Endothelial cell of umbilical vein (primary cell): Measurements from ENCODE around the gene TCEA2. TPM values are rescaled to one million over a fixed set of nuclear protein-coding genes. Genes with fewer than 3 reads are reported as not detected.

Experiments used
- BruUV-seq: library from RNA; stranded (reverse); fragments of 400-500 nt; replicated peaks from 2 replicates; lab custom pipeline; 2021; lab: Mats Ljungman, UMichigan
- CTCF ChIA-PET: fragments of 300-600, 350-600 bp; sonication (Branson Sonifier 250); formaldehyde crosslinking; loops from one replicate; lab custom pipeline; 2021; ENCODE audit warnings: antibody characterized with exemption, inconsistent platforms; lab: Charles Lee
- POLR2A ChIA-PET: fragments of 300-600, 350-600 bp; sonication (Branson Sonifier 250); formaldehyde crosslinking; loops from one replicate; lab custom pipeline; 2021; ENCODE audit warnings: antibody characterized with exemption, inconsistent platforms; lab: Charles Lee
- DNase-seq: peaks from one replicate; pipeline ENCODE4 v3.0.0-alpha.2; 2011; ENCODE audit warnings: low read depth, low spot score
- FAIRE-seq: peaks from 2 replicates; lab custom pipeline; 2011; peaks lifted over from hg19 to GRCh38; lab: Jason Lieb, UNC
- H2AFZ ChIP-seq: 2 replicates; pipeline ENCODE4 v1.6.0; 2012; ENCODE audit warnings: low read depth, low read length, control low read depth, inconsistent platforms
- H3K27ac ChIP-seq: 2 replicates; pipeline ENCODE4 v1.5.1; 2011; ENCODE audit warnings: low read depth, mild to moderate bottlenecking, control low read depth, low read length, moderate library complexity; ENCODE audit not compliant: insufficient read depth
- H3K27me3 ChIP-seq, 2 experiments: 2 replicates each; pipeline versions ENCODE4 v1.6.0 to v1.6.1; 2011; ENCODE audit warnings: low read length in 2 of 2, mixed read lengths in 1 of 2; ENCODE audit not compliant: control insufficient read depth in 2 of 2, insufficient read depth in 2 of 2
- H3K36me3 ChIP-seq, 2 experiments: 2 replicates in 1 of 2; 3 replicates in 1 of 2; pipeline ENCODE4 v1.5.1; 2011; ENCODE audit warnings: low read length in 2 of 2, mild to moderate bottlenecking in 1 of 2, moderate library complexity in 1 of 2; ENCODE audit not compliant: control insufficient read depth in 2 of 2, insufficient read depth in 2 of 2; ENCODE audit errors: extremely low read depth in 1 of 2
- H3K4me1 ChIP-seq: 3 replicates; pipeline ENCODE4 v1.5.1; 2011; ENCODE audit warnings: mild to moderate bottlenecking, low read length; ENCODE audit not compliant: control insufficient read depth, insufficient read depth; ENCODE audit errors: extremely low read depth
- H3K4me2 ChIP-seq: 2 replicates; pipeline ENCODE4 v1.6.1; 2011; ENCODE audit warnings: low read length, control low read depth, mixed read lengths; ENCODE audit not compliant: insufficient read depth
- H3K4me3 ChIP-seq, 3 experiments: fragments of 200-600 bp in 1 of 3; sonication (generic), shearing (Covaris generic) in 1 of 3; replicated peaks in 1 of 3; 2 replicates each; pipeline ENCODE4 v1.5.1; 2011 to 2016; ENCODE audit warnings: control low read depth in 3 of 3, low read length in 3 of 3, mild to moderate bottlenecking in 2 of 3, inconsistent platforms in 1 of 3, low read depth in 1 of 3, moderate library complexity in 1 of 3; ENCODE audit not compliant: insufficient read depth in 1 of 3
- H3K79me2 ChIP-seq: 2 replicates; pipeline ENCODE4 v1.6.0; 2012; ENCODE audit warnings: low read length, inconsistent platforms; ENCODE audit not compliant: control insufficient read depth, insufficient read depth
- H3K9ac ChIP-seq: replicated peaks from 2 replicates; pipeline ENCODE3; 2011; ENCODE audit warnings: low read length, control low read depth; ENCODE audit not compliant: insufficient read depth; ENCODE audit errors: extremely low read depth
- H3K9me1 ChIP-seq: replicated peaks from 3 replicates; pipeline ENCODE4 v1.6.0; 2011; ENCODE audit warnings: mild to moderate bottlenecking, low read length; ENCODE audit not compliant: control insufficient read depth, insufficient read depth; ENCODE audit errors: extremely low read depth
- H3K9me3 ChIP-seq: replicated peaks from 2 replicates; pipeline ENCODE4 v1.5.1; 2012; ENCODE audit warnings: low read length, inconsistent platforms; ENCODE audit not compliant: control insufficient read depth, insufficient read depth
- H4K20me1 ChIP-seq: replicated peaks from 2 replicates; pipeline ENCODE3; 2011; ENCODE audit warnings: mild to moderate bottlenecking, low read length; ENCODE audit not compliant: control insufficient read depth, insufficient read depth; ENCODE audit errors: extremely low read depth
- EZH2 ChIP-seq: IDR thresholded peaks from 2 replicates; pipeline ENCODE4 v1.6.1; 2012; ENCODE audit warnings: borderline replicate concordance, low read depth, mild to moderate bottlenecking, moderate library complexity, low read length, inconsistent platforms; ENCODE audit not compliant: severe bottlenecking
- FOS ChIP-seq: IDR thresholded peaks from 2 replicates; pipeline ENCODE4 v1.6.1; 2011; ENCODE audit warnings: mild to moderate bottlenecking, low read length, moderate library complexity, borderline replicate concordance; ENCODE audit not compliant: insufficient read depth
- GATA2 ChIP-seq: IDR thresholded peaks from 2 replicates; pipeline ENCODE4 v1.7.0; 2011; ENCODE audit warnings: low read depth, mild to moderate bottlenecking, moderate library complexity, mixed read lengths, low read length; ENCODE audit not compliant: insufficient read length, insufficient read depth
- JUN ChIP-seq: IDR thresholded peaks from 2 replicates; pipeline ENCODE4 v1.6.1; 2011; ENCODE audit warnings: borderline replicate concordance, low read depth; ENCODE audit not compliant: insufficient read length, insufficient read depth
- MYC ChIP-seq: IDR thresholded peaks from one replicate; pipeline ENCODE4 v1.6.1; 2011; ENCODE audit warnings: mild to moderate bottlenecking, low read depth, low read length
- POLR2A ChIP-seq: IDR thresholded peaks from 2 replicates; pipeline ENCODE4 v1.6.1; 2012; ENCODE audit warnings: low read depth, mild to moderate bottlenecking, control low read depth, low read length
- POLR2AphosphoS5 ChIP-seq: IDR thresholded peaks from 2 replicates; pipeline ENCODE4 v1.6.1; 2012; ENCODE audit warnings: low read depth, mild to moderate bottlenecking, control low read depth, low read length, moderate library complexity; ENCODE audit not compliant: insufficient read depth
- dilution Hi-C: fragments of 300-500 bp; cut with MboI; formaldehyde crosslinking; loops from one replicate; pipeline ENCODE4 v1.15.0; 2019; ENCODE audit warnings: low sequenced_read_pairs; ENCODE audit not compliant: extremely low pct_ligation_motif_present
- intact Hi-C: fragments of 100-400 bp; cut with micrococcal nuclease; formaldehyde crosslinking; loops from one replicate; pipeline ENCODE4 v1.10.0; 2022
- polyA plus RNA-seq, 4 experiments: library from polyadenylated mRNA; depleted of rRNA in 3 of 4; stranded (reverse) in 3 of 4; unstranded in 1 of 4; fragments of >200 nt; gene quantifications; 2 replicates each; pipeline versions ENCODE4 v1.2.1 to v1.2.3, GENCODE V29; 2011 to 2012; ENCODE audit warnings: missing spikeins in 1 of 4
- total RNA-seq: library from RNA; stranded (reverse); gene quantifications from 2 replicates; pipeline ENCODE4 v1.2.3, GENCODE V29; 2021
- TF ChIP-seq, protein P1 (sequence below): IDR thresholded peaks from 2 replicates; pipeline ENCODE4 v1.6.1; 2011; ENCODE audit not compliant: insufficient read depth, insufficient read length
- TF ChIP-seq, protein P2 (sequence below), 2 donors: IDR thresholded peaks; 1 replicate in 1 of 2; 2 replicates in 1 of 2; pipeline ENCODE4 v1.5.1; 2011; ENCODE audit warnings: low read length in 2 of 2, mild to moderate bottlenecking in 2 of 2, moderate library complexity in 2 of 2, control low read depth in 1 of 2, inconsistent platforms in 1 of 2, low read depth in 1 of 2; ENCODE audit not compliant: insufficient read depth in 1 of 2; ENCODE audit errors: extremely low read depth in 1 of 2

The TCEA2 gene
- total and polyA plus RNA-seq, 2 donors (not counting 3 experiments of a cell fraction or from before 2014, with no cell fraction given): 53.1 to 65.5 TPM

DNA sequence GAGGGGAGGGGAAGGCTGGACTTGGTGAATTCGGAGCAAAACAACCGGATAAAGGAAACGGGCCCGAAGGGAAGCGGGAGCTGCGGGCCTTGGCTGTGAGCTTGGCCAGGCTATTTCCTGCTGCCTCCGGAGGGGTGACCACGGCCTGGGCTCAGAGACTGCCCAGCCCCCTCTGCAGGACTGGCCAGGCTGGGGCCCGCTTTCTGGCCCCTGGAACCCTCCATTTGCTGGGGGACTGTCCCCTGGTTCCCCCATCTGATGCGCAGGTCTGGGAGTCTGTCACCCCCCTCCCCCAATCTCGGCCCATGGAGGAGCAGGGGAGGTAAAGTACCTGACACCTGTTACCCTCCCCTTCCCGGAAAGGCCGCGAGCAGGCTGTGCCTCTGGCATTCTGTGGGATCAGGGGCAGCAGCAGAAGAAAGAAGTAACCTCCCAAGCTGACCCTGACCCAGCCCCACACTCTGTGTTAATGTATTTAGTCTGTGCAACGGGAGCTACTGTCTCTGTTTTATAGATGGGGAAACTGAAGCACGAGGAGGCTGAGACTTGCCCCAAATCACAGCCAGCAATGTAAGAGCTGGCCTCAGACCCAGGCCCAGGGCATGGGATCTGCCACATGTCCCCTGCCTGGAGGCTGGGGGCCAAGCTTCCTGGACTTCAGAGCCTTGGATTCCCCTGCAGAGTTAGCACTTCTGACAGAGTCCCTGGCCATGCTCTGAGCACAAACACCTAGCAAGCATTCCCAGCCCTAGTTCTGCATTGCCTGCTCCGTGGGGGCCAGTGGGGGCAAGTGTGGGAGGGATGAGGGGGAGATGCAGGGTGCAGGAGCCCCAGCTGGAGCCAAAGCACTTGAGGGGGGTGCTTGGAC, 23.5 kb upstream of the TCEA2 start:
- no peaks in the 10 kb centered on the region for H3K27me3 ChIP-seq
- TF ChIP-seq POLR2AphosphoS5 (peak; percentile 71), GATA2 (no peak), MYC (no peak), JUN (no peak), EZH2 (no peak), FOS (peak; percentile 17), POLR2A (peak; percentile 56)
- TF ChIP-seq, protein P1, sequence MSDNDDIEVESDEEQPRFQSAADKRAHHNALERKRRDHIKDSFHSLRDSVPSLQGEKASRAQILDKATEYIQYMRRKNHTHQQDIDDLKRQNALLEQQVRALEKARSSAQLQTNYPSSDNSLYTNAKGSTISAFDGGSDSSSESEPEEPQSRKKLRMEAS: no peak
- TF ChIP-seq, protein P2, sequence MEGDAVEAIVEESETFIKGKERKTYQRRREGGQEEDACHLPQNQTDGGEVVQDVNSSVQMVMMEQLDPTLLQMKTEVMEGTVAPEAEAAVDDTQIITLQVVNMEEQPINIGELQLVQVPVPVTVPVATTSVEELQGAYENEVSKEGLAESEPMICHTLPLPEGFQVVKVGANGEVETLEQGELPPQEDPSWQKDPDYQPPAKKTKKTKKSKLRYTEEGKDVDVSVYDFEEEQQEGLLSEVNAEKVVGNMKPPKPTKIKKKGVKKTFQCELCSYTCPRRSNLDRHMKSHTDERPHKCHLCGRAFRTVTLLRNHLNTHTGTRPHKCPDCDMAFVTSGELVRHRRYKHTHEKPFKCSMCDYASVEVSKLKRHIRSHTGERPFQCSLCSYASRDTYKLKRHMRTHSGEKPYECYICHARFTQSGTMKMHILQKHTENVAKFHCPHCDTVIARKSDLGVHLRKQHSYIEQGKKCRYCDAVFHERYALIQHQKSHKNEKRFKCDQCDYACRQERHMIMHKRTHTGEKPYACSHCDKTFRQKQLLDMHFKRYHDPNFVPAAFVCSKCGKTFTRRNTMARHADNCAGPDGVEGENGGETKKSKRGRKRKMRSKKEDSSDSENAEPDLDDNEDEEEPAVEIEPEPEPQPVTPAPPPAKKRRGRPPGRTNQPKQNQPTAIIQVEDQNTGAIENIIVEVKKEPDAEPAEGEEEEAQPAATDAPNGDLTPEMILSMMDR (IDR thresholded peaks at IDR 0.05; ENCODE audit: extremely low read depth in 1 of 2, insufficient read depth in 1 of 2, low read depth in 1 of 2, low read length in 2 of 2): no peak
- no peak overlapping the region for H3K9ac ChIP-seq
- no peaks in the 10 kb centered on the region for H3K9me1 ChIP-seq
- no peaks in the 10 kb centered on the region for H3K79me2 ChIP-seq
- POLR2A ChIA-PET: interaction anchor here (1.3 to 2.3 kb wide), 7 partner anchors 10 to 44 kb away, joined by 3 to 21 read pairs (median 6); partner anchors contain the start of genes SOX18 and TCEA2
- H3K4me1 ChIP-seq: peaks cover 46% of the 10 kb centered on the region
- TSS peak; percentile 49 for BruUV-seq
- FAIRE-seq (peak; percentile 96), DNase-seq (peak; percentile 35)
- intact Hi-C loops (loop anchor here (1.0 kb wide), 5 partner anchors 8 to 81 kb away; partner anchors contain the start of gene PRPF6), dilution Hi-C loops (no loop called here)
- H2AFZ ChIP-seq: no peak overlapping the region
- peak overlapping the region; percentile 48 for H3K4me2 ChIP-seq
- no peaks in the 10 kb centered on the region for H4K20me1 ChIP-seq
- H3K4me3 ChIP-seq: peak overlapping the region in 1 of 3 experiments; percentile 65
- CTCF ChIA-PET: interaction anchor here (0.6 to 7.5 kb wide), 20 partner anchors 7 to 501 kb away, joined by 3 to 412 read pairs (median 7); partner anchors contain the start of genes LKAAEAR1, OPRL1, PRPF6 and PTK6
- H3K27ac ChIP-seq: peak overlapping the region; percentile 62
- no peaks in the 10 kb centered on the region for H3K9me3 ChIP-seq
- no peaks in the 10 kb centered on the region for H3K36me3 ChIP-seq
